SU-DHL-6 (cell line): Measurements from ENCODE around the gene EFCAB6.

Source experiments
- CTCF ChIP-seq: fragments of 200-600 bp; sonication (generic); IDR thresholded peaks from one replicate; pipeline ENCODE4 v1.5.1; 2017; ENCODE audit warnings: antibody characterized with exemption, mild to moderate bottlenecking, low read length, moderate library complexity; ENCODE audit not compliant: insufficient read depth, poor library complexity, severe bottlenecking
- EZH2phosphoT487 ChIP-seq: fragments of 200-600 bp; sonication (generic), shearing (Covaris generic); conservative IDR thresholded peaks from 2 replicates; pipeline ENCODE4 v1.6.1; 2018; ENCODE audit warnings: mild to moderate bottlenecking, antibody characterized with exemption, low read length, moderate library complexity, mixed read lengths

GRCh38 chr22:43706571-43707328 is 105.4 kb downstream of the EFCAB6 start:
- no peak for TF ChIP-seq EZH2phosphoT487
- TF ChIP-seq CTCF: no peak
